ENCODE results near the gene AGO3. TPM values are rescaled to one million over a fixed set of nuclear protein-coding genes. Genes with fewer than 3 reads are reported as not detected.
"Not testable (repeated sequence)": the region's sequence is repeated elsewhere in the genome, so short reads cannot be mapped to it uniquely, and the experiment has no call there.

The AGO3 gene
- total RNA-seq, 2 donors from 2014 or later, result 16.7 to 21.4 TPM

DNA sequence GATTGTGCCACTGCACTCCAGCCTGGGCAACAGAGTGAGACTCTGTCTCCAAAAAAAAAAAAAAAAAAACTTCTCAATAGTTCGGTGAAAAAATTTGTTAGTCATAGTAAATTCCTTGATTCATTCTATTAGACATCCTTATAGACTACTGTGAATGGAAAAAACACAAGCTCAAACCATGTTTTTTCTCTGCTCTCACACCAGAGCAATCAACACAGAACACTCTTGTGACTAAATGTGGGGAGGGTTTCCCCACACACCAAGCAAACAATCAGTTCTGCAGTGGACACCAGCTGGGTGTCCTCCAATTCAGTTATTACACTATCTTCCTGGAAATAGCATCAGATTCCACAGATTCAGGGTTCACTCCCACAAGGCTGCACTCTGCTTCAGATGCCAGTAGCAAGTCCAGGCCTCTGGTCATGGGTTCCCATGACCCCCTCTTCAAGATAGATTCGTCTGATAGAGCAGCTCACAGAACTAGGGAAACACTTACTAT is 83.9 kb downstream of the AGO3 start:
- Histone ChIP-seq H3K4me1 (no peaks in the 10 kb centered on the region), H3K4me3 (no peak overlapping the region), H3K9me3 (no peaks in the 10 kb centered on the region), H3K27ac (no peak overlapping the region), H3K36me3 (peaks cover 5% of the 10 kb centered on the region), H3K9ac (ENCODE audit: low read depth in 2 of 2, low read length in 2 of 2) (no peak overlapping the region), H3K27me3 (no peaks in the 10 kb centered on the region)
- intact Hi-C loops (cut with DNase I), result no loop called here
- DNase-seq, result no peak
- no peak for TF ChIP-seq CTCF (IDR thresholded peaks at IDR 0.05)

DNA sequence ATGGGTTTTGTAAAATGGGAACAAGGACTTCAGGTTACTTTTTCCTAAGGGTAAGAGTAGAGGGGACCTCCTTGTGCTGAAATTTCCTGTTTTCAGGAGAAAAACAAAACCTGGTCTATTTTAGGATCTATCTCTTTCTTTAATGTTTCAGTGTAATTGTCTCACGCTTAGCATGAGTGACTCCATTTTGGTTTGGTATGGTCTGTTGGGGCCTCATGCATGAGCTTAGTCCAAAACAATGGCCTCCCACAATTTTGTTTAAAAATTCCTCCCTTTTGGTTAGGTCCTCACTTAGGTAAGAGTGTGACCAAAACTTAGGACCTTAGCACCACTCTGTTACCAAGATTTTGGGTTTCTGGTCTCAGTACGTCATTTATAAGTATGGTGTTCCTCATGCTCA is 85.8 kb downstream of the AGO3 start:
- intact Hi-C loops (cut with DNase I), result no loop called here
- Histone ChIP-seq H3K9me3 (no peaks in the 10 kb centered on the region), H3K27ac (no peak overlapping the region), H3K9ac (ENCODE audit: low read depth in 2 of 2, low read length in 2 of 2) (no peak overlapping the region), H3K4me3 (no peak overlapping the region), H3K4me1 (no peaks in the 10 kb centered on the region), H3K36me3 (peaks cover 5% of the 10 kb centered on the region), H3K27me3 (no peaks in the 10 kb centered on the region)
- no peak for DNase-seq
- TF ChIP-seq CTCF (IDR thresholded peaks at IDR 0.05), result no peak

DNA sequence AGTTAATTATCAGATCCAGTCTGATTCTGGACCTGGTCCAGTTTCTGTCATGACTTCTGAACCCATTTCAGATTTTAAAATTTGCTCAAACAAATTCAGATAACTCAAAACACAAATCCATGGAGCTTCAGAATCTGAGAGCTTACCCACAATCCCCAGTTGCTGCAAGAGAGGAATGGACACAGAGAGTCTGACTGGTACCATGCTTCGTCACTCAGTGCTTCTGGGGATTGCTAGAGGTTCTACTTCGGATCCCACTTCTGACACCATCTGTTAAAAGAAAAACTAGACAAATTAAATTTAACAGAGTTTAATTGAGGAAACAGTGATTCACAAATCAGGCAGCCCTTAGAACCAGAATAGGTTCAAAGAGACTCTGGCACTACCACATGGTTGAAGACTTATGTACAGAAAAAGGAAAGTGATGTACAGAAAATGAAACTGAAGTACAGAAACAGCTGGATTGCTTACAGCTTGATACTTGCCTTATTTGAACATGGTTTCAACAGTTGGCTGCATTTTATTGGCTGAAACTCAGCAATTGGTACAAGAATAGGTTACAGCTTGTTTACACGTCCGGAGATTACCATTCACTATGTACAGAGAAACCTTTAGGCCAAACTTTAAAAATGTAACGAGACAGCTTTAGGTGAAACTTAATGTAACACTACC is 92.3 kb downstream of the AGO3 start:
- no peak for DNase-seq
- no peak overlapping the region for H3K9ac ChIP-seq (ENCODE audit: low read depth in 2 of 2, low read length in 2 of 2)
- no peaks in the 10 kb centered on the region for H3K36me3 ChIP-seq
- H3K9me3 ChIP-seq, result no peaks in the 10 kb centered on the region
- no peaks in the 10 kb centered on the region for H3K27me3 ChIP-seq
- H3K4me3 ChIP-seq, result no peak overlapping the region
- H3K27ac ChIP-seq, result no peak overlapping the region
- no peaks in the 10 kb centered on the region for H3K4me1 ChIP-seq
- intact Hi-C loops (cut with DNase I), result no loop called here
- TF ChIP-seq CTCF (IDR thresholded peaks at IDR 0.05), result no peak

- H3K27me3 ChIP-seq; DNase-seq; H3K4me1 ChIP-seq; H3K9me3 ChIP-seq; H3K9ac ChIP-seq (ENCODE audit: low read depth in 2 of 2, low read length in 2 of 2); H3K36me3 ChIP-seq; H3K27ac ChIP-seq; H3K4me3 ChIP-seq; intact Hi-C loops (cut with DNase I): not testable (repeated sequence)
Measured at GRCh38 chr1:36024024-36024423, 93.1 kb downstream of the AGO3 start.

DNA sequence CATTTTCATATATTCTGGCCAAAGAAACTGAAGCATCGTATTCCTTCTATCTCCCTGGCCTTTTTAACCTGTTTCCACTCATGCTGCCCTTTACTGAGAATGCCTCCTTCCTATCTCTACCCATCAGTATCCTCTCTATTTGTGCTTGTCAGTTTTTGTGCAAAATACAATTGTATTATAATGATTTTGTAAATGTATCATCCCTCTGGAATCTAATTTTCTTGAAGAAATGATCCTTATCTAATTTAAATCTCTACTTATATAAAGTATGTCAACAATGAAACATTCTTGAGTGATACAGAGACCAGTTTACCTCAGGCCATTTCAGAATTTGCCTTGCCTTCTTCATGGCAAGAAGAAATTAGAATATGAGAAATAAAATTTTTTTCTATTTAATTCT is 93.9 kb downstream of the AGO3 start:
- H3K36me3 ChIP-seq, result no peaks in the 10 kb centered on the region
- no peaks in the 10 kb centered on the region for H3K9me3 ChIP-seq
- TF ChIP-seq CTCF (IDR thresholded peaks at IDR 0.05), result no peak
- H3K4me3 ChIP-seq, result no peak overlapping the region
- no peaks in the 10 kb centered on the region for H3K4me1 ChIP-seq
- H3K27me3 ChIP-seq, result no peaks in the 10 kb centered on the region
- DNase-seq, result no peak
- no peak overlapping the region for H3K9ac ChIP-seq (ENCODE audit: low read depth in 2 of 2, low read length in 2 of 2)
- no peak overlapping the region for H3K27ac ChIP-seq
- intact Hi-C loops (cut with DNase I), result no loop called here

DNA sequence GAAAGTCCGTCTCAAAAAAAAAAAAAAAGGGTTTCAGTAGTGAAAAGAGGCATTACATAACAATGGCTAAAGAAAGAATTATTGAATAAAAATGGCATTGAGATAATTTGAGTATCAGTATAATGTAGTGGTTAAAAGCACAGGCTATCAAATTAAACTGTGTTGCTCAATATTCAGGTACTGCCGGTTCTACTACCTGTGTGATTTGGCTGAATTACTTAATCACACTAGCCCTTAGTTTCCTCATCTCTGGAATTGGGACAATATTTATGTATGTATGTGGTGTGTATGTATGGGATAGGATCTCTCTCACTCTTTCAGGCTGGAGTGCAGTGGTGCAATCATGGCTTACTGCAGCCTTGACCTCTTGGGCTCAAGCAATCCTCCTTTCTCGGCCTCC is 96.9 kb downstream of the AGO3 start:
- Histone ChIP-seq H3K27ac (no peak overlapping the region), H3K4me1 (no peaks in the 10 kb centered on the region), H3K4me3 (no peak overlapping the region), H3K36me3 (no peaks in the 10 kb centered on the region), H3K9ac (ENCODE audit: low read depth in 2 of 2, low read length in 2 of 2) (no peak overlapping the region), H3K27me3 (no peaks in the 10 kb centered on the region), H3K9me3 (no peaks in the 10 kb centered on the region)
- DNase-seq, result no peak
- no peak for TF ChIP-seq CTCF (IDR thresholded peaks at IDR 0.05)
- intact Hi-C loops (cut with DNase I), result no loop called here

All from colonic mucosa (tissue), 4 donors.